ENCODE data around the gene DYSF. TPM values are rescaled to one million over a fixed set of nuclear protein-coding genes. Genes with fewer than 3 reads are reported as not detected.

The DYSF gene
- total RNA-seq, 1 experiment from 2014 or later = 0.50 TPM

DNA sequence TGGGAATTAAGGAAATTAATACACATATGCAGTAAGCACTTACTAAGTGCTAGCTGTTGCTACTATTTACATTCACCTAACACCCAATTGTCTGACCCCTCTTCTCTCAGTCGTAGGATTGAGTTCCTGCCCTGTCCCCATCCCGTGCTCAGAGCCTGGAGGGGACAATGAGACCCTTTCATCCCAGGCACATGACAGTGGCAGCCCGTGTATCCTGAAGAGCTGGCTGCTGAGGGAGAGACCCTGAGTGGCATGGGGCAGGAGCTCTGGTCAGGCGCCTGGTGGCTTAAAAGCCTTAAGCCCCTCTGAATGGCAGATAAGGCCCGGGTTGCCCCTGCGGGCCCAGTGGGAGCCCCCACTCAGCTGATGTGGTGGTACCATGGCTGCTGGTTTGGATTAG lies 99.0 kb downstream of the DYSF start:
- peak; percentile 57 for DNase-seq (ENCODE audit: low read depth, low spot score)

DNA sequence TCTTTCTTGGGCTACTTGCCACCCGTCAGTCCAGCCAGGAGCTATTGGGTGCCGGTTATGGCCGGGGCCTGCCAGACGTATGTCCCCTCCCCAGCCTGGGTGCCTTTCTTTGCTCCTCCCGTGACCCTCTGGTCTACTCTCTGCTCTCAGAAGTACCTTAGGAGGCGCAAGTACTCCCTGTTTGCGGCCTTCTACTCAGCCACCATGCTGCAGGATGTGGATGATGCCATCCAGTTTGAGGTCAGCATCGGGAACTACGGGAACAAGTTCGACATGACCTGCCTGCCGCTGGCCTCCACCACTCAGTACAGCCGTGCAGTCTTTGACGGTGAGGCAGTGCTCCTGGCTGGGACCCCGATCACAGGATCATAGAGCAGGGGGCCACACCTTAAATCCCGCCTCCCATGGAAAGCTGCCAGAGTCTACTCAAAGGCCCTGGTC lies 99.5 kb downstream of the DYSF start:
- in situ Hi-C loops (cut with HindIII; ENCODE audit: low pct_unique_long_range_greater_than_20kb, low sequenced_read_pairs) = no loop called here
- no peak for DNase-seq (ENCODE audit: low read depth, low spot score)

More for the DNA sequence above, 99.0 kb downstream of the DYSF start:
- in situ Hi-C loops (cut with HindIII; ENCODE audit: low pct_unique_long_range_greater_than_20kb, low sequenced_read_pairs) = no loop called here

DNA sequence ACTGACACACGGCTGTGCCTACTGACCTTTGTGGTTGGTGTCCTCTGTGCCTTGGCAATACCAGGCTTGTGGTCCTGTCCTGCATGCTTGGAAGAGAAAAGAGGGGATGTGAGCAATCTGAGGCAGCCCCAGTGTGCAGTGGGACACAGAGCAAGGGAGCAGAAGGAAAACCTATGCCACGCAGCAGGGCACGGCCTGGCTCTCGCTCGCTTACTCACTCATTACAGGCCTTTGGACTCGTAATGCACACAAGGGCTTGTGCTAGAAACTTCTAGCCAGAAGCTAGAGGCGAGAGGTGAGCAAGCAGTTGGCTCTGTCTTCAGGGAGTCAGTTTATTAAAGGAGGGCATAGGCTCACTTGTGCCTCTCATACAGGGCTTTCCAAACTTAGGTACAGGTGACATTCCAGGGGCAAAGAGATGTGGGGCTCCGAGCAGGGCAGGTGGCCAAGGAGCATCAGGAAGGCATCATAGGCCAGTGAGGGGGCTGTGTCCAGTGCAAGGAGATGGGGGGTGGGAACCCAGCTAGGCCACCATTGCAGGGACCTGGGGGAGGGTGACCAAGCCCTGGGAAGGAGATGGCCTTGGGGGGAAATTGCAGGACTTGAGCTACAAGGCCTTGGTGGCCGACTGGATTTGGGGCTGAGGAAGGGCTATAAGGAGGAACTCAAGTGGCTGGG lies 100.8 kb downstream of the DYSF start:
- in situ Hi-C loops (cut with HindIII; ENCODE audit: low pct_unique_long_range_greater_than_20kb, low sequenced_read_pairs) = no loop called here
- DNase-seq (ENCODE audit: low read depth, low spot score) = no peak

DNA sequence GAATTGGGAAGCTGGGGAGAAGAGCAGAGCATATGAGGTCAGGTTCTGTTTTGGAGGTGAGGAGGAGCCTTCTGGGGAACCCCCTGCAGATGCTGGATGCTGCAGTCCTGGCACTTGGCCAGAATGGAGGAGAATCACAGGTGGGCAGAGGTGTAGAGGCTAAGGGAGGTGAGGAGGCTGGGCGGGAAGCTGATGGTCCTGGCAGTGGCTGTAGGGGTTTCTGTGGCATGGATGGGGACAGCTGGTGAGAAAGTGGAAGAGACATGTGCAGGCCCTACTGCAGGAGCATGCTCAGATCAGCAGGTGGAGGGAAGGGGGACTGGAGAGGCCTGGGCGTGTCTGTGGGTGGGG lies 101.3 kb downstream of the DYSF start:
- in situ Hi-C loops (cut with HindIII; ENCODE audit: low pct_unique_long_range_greater_than_20kb, low sequenced_read_pairs) = no loop called here
- no peak for DNase-seq (ENCODE audit: low read depth, low spot score)

DNA sequence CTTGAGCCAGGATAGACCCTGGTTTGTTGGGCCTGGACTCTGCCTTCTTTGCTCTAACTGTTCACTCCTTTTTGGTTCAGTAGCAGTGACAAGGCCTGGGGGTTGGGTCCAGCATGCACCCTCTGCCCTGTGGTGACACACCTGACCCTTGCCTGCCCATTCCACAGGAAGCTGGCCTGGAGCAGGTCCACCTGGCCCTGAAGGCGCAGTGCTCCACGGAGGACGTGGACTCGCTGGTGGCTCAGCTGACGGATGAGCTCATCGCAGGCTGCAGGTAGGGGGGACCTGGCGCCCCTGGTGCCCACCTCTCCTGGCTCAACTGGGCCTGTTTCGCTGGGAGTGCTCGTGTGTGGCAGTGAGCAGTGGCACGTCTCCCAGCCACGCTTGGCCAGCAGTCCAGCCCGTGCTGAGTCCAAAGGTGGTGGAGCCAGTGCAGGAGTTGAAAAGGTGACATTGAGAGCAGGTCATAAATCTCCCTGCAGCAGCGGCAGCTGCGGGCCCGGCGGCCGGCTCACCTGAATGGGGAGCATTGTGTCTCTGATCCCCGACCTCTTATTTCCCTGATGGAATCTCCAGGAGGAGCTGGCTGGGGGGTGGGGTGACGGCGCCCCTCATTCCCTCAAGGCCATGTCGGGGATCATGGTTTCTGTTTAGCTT lies 102.6 kb downstream of the DYSF start:
- in situ Hi-C loops (cut with HindIII; ENCODE audit: low pct_unique_long_range_greater_than_20kb, low sequenced_read_pairs) = no loop called here
- DNase-seq (ENCODE audit: low read depth, low spot score) = no peak

DNA sequence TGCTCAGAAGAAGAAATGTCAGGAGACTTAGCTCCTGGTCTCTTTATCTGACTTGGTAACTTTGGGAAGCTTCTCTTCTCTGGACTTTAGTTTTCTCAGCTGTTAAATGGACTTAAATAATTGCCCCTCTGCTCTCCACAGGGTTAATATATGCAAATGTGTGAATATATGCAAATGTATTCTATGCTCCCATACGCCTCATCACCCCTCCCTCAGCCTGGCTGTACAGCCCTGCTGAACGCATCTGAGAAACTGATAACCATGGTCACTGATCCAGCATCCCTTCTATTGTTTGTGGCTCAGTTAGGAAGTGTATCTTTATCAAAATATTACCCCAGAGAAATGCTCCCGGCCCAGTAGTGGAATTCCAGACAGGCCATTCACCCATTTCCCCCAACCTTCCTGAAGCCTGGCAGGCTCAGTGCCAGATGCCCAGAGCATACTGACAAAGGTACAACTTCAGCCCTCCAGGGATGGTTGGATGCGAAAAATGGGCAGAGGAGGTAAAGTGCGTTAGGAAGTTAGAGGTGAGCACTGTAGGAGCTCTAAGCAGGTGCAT lies 103.4 kb downstream of the DYSF start:
- in situ Hi-C loops (cut with HindIII; ENCODE audit: low pct_unique_long_range_greater_than_20kb, low sequenced_read_pairs) = no loop called here
- no peak for DNase-seq (ENCODE audit: low read depth, low spot score)

DNA sequence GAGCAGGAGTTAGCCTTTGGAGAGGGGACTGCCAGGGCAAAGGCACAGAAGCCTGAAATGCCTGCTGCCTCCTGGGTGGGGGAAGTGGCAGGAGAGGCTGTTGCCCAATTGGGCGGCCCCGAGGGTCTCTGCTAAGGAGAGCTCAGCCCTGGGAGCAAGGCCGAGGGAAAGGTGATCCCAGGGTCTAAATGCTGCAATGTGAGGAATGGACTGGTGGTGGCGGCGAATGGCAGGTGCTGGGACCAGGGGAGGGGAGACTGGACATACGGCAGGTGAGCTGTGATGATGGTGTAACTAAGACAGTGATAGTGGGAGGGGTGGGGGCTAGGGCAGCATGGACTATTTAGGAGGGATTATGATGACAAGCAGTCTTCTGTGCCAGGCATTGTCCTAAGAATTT lies 104.0 kb downstream of the DYSF start:
- in situ Hi-C loops (cut with HindIII; ENCODE audit: low pct_unique_long_range_greater_than_20kb, low sequenced_read_pairs) = no loop called here
- no peak for DNase-seq (ENCODE audit: low read depth, low spot score)

DNA sequence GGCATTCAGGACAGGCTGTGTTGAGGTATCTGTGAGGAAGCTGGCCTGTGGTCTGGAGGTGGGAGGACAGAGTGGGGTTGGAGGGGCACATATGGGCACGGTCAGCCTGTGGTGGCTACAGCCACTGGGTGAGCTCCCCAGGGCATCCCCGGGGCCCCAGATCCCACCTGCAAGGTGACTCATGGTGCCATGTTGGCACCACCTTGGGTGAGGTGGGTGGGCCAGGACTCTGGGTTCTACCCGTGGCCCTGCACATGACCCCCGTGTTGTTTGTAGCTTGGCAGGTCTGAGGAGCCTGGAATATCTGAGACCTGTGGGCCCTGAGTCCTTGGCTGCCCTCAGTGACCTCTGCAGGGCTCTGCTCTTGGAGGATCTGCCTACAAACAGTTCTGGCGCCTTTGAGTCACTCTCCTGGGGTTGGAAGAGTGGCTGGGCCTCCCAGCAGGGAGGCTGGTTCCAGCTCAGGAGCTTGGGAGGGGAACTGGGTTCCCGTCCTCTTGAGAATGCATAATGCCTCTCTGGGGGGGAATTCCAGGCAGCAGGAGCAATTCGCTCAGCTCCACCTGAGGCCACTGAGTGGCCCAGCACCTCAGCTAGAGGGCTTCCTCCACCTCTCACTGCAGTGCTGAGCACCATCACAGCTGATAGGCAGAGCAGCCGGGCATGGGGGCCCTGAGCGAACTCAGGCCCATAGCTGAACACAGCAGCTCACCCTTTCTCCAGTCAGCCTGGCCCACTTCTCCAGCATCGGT lies 105.1 kb downstream of the DYSF start:
- DNase-seq (ENCODE audit: low read depth, low spot score) = no peak
- in situ Hi-C loops (cut with HindIII; ENCODE audit: low pct_unique_long_range_greater_than_20kb, low sequenced_read_pairs) = no loop called here

DNA sequence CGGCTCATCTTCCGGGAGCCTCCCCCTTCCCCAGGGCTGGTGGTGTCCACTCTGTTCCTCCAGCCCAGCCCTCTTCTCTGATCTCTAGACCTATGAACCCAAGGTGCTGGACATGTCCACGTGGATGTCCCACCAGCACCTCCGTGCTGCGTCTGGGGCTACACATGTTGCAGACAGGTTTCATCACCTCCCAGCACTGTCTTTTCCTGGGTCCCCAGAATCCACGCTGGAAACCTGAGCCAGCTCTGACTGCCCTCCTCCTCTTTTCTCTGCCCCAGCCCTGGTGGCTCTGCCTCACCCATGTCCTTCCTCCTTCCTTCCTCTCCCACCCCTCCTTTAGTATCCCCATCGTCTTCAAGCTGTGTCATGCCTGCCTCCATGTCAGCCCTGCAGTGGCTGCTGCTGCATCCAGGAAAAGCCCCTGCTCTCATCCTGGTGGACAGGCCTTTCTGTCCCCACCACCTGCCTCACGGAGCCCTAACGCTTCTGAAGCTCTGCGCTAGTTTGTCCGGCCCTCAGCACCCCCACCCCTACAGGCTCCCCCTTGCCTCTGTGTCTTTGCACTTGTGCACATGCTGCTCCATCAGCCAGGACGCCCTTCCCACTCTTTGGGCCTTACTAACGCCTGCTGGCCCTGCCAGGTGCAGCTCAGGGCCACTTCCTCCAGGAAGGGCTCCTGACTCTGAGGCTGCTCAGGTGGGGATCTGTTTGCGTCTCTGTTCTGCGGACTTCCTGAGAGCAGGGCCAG lies 105.9 kb downstream of the DYSF start:
- no peak for DNase-seq (ENCODE audit: low read depth, low spot score)
- in situ Hi-C loops (cut with HindIII; ENCODE audit: low pct_unique_long_range_greater_than_20kb, low sequenced_read_pairs) = no loop called here

DNA sequence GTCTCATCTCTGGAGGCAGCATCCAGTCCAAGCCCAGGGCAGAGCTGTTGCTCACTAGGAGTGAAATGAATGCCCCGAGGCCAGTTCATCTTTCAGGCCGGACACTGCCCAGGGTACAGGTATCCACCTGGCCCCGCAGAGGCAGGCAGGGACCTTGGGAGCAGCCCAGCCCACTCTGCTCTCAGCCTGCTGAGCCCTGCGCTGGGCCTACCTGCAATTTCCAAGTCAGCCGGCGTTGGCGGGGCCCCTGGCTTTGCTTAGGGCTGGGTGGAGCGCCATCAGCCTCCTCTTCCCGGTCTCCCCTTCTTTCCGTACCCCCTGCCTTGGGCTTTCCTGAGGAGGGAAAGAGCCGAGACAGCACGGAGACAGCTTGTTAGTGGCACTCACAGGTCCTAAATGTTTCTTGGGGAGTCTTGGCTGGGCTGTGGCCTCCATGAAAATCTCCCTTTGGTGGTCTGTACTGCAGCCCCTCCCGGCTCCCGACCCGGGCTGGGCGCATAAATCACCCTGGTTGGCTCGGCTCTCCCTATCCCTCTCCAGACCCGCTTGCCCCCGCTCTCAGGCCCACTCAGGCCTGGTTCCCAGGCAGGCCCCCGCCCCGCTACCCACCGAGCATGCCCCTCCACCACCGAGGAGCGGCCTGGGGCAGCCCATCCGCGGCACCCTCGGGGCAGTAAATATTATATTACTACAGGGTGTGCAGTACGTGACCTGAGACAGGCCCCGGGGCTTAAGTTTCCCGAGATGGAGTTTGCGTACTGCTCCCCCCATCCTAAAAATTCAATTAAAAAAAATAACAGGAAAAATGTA lies 106.7 kb downstream of the DYSF start:
- in situ Hi-C loops (cut with HindIII; ENCODE audit: low pct_unique_long_range_greater_than_20kb, low sequenced_read_pairs) = no loop called here

DNA sequence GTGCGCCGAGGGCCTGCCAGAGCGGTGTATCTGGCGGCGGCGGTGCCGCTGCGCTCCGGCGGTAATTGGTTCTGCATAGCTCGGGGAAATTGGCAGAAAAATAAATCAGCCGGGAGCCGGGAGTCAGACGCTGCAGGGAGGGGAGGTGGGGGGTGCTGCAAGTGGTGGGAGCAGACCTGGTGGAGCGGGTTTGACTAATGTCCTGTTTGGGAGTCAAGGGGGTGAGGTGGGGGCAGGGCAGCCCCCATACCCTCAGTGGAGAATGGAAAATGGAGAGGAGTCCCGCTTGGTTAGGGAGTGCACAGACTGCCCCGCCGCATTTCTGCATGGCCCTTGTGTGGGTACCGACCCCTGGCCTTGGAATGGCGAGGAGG lies 107.3 kb downstream of the DYSF start:
- in situ Hi-C loops (cut with HindIII; ENCODE audit: low pct_unique_long_range_greater_than_20kb, low sequenced_read_pairs) = no loop called here
- DNase-seq (ENCODE audit: low read depth, low spot score) = no peak

More for the DNA sequence above, 106.7 kb downstream of the DYSF start:
- DNase-seq (ENCODE audit: low read depth, low spot score) = no peak

DNA sequence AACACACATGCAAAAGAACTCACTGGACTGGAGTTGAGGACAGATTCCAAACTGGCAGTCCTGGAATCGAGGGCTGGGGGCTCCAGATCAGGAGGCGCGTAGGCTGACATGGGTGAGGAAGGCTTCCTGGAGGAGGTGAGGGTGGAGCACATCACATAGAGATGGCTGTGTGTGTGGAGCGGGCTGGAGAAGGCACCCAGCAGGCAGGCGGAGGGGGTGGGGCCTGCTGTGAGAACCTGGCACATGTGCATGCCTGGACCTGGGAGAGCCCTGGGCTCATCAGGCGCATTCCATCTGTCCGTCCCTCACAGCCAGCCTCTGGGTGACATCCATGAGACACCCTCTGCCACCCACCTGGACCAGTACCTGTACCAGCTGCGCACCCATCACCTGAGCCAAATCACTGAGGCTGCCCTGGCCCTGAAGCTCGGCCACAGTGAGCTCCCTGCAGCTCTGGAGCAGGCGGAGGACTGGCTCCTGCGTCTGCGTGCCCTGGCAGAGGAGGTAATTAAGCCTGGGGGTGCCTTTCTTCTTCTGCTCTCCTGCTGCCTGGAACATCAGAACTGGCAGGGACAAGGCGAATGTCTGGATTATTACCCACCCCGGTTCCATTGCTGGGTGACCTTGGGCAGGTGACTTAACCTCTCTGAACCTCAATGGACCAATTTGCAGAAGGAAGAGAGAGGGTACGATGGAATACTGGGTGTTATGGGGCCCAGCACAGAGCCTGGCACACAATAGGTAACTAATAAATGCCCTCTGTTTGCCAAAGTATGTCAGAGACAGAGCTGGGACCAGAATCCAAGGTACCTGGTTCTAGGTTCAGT lies 108.3 kb downstream of the DYSF start:
- in situ Hi-C loops (cut with HindIII; ENCODE audit: low pct_unique_long_range_greater_than_20kb, low sequenced_read_pairs) = no loop called here
- DNase-seq (ENCODE audit: low read depth, low spot score) = no peak

DNA sequence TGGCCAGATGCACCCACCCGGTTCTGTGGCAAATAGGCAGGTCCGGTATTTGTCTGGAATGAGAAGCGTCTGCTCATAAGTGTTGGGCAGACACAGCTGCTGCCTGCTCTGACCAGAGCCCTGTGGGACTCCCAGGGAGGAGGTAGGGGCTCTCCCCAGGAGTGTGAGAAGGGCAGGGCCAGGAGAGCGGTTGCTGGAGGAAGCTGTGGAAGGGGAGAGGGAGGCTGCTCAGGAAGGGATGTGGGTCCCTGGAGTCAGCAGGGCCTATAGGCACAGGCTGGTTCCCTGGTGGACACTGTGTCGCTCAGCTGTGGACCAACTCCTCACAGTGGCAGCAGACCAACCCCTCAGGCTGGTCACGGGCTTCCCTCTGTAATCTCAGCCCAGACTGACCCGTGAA lies 109.2 kb downstream of the DYSF start:
- in situ Hi-C loops (cut with HindIII; ENCODE audit: low pct_unique_long_range_greater_than_20kb, low sequenced_read_pairs) = no loop called here
- DNase-seq (ENCODE audit: low read depth, low spot score) = no peak

DNA sequence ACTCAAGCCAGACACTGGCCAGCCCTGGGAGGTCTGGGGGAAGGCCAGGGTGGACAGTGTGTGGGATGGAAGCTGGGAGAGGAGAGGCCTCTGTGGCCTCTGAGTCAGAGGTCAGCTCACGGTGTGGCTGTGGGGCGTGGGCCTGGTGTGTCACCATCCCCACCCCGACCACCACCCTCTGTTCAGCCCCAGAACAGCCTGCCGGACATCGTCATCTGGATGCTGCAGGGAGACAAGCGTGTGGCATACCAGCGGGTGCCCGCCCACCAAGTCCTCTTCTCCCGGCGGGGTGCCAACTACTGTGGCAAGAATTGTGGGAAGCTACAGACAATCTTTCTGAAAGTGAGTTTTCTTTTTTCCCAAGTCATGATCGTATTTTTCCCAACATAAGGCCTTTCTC lies 110.5 kb downstream of the DYSF start:
- in situ Hi-C loops (cut with HindIII; ENCODE audit: low pct_unique_long_range_greater_than_20kb, low sequenced_read_pairs) = no loop called here
- DNase-seq (ENCODE audit: low read depth, low spot score) = no peak

DNA sequence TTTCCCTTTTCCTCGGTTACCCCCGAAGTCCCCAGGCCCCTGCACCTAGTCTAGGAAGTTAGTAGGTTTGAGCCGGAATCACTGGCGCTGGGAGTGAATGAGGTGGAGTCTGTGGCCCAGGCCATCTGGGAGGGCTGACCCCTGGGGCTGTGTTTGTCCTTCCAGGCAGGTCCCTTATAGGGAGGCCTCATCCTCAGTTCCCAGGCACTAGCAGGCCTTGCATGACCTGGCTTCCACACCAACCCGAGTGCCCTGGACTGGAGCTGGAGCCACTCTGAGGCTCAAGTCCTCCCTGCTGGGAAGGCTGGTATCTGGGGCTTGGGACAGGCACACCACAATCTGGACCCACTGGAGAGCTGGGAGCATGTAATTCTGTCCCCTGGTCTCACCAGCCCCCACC lies 111.0 kb downstream of the DYSF start:
- in situ Hi-C loops (cut with HindIII; ENCODE audit: low pct_unique_long_range_greater_than_20kb, low sequenced_read_pairs) = no loop called here
- DNase-seq (ENCODE audit: low read depth, low spot score) = no peak

DNA sequence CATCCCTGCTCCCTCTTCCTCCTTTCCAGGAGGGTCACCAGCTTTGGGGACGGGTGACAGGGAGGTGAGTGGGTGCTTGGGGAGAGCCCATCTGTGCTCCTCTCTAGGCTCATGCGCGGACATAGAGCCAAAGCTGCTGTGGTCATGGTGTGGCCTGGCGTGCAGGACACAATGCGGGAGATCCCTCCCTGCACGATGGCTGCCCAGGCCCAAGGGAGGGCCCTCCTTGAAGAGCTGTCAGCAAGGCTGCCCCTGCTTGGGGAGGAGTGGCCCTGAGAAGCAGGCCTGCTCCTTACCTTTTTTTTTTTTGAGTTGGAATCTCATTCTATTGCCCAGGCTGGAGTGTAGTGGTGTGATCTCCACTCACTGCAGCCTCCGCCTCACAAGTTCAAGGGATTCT lies 111.4 kb downstream of the DYSF start:
- in situ Hi-C loops (cut with HindIII; ENCODE audit: low pct_unique_long_range_greater_than_20kb, low sequenced_read_pairs) = no loop called here
- DNase-seq (ENCODE audit: low read depth, low spot score) = no peak

All from SK-MEL-5 (cell line).